Motor neuron (in vitro differentiated cells): ENCODE measurements around the gene SPRYD3. TPM values are rescaled to one million over a fixed set of nuclear protein-coding genes. Genes with fewer than 3 reads are reported as not detected.

Source experiments
- ATAC-seq, 8 experiments: fragments of 200-7000 bp; cut with Tn5 transposase; replicated peaks in 6 of 8; 2 replicates each; pipeline ENCODE4 v1.8.0; 2021; ENCODE audit warnings: mild to moderate bottlenecking in 8 of 8, moderate library complexity in 8 of 8
- H3K27ac ChIP-seq, 2 donors: fragments of 250-450 bp; sonication (Bioruptor Pico); 2 replicates each; pipeline ENCODE4 v1.9.0; 2021; ENCODE audit warnings: antibody characterized with exemption in 2 of 2, mild to moderate bottlenecking in 2 of 2, moderate library complexity in 1 of 2
- H3K4me1 ChIP-seq, 2 donors: fragments of 250-450 bp; sonication (Bioruptor Pico); replicated peaks in 1 of 2; 2 replicates each; pipeline ENCODE4 v1.6.1; 2021; ENCODE audit warnings: antibody characterized with exemption in 2 of 2, mild to moderate bottlenecking in 2 of 2, moderate library complexity in 1 of 2
- H3K4me3 ChIP-seq, 5 donors: fragments of 250-450 bp; sonication (Bioruptor Pico); 2 replicates each; pipeline ENCODE4 v1.9.0; 2021; ENCODE audit warnings: antibody characterized with exemption in 5 of 5, mild to moderate bottlenecking in 5 of 5, moderate library complexity in 4 of 5
- WGBS, 10 experiments: fragments of 450-650 bp; shearing (Covaris generic); methylation state at CpG; one replicate each; pipeline ENCODE4 v1.0.0; 2022; 5-methylcytosine and 5-hydroxymethylcytosine counted together
- in situ Hi-C, 9 experiments: fragments of 400-800 bp; cut with MboI; loops; one replicate each; pipeline ENCODE4 v1.15.0; 2021; ENCODE audit warnings: low sequenced_read_pairs in 9 of 9, low pct_unique_long_range_greater_than_20kb in 2 of 9; ENCODE audit not compliant: unreplicated experiment in 9 of 9
- total RNA-seq, 8 experiments: library from RNA; unstranded; fragments of 300-600 nt; gene quantifications; 2 replicates each; pipeline versions ENCODE4 v1.2.3 to v1.2.4, GENCODE V29; 2022

The SPRYD3 gene
- total RNA-seq, 8 experiments from 2014 or later, result 10.8 to 40.1 (median 17.9) TPM

DNA sequence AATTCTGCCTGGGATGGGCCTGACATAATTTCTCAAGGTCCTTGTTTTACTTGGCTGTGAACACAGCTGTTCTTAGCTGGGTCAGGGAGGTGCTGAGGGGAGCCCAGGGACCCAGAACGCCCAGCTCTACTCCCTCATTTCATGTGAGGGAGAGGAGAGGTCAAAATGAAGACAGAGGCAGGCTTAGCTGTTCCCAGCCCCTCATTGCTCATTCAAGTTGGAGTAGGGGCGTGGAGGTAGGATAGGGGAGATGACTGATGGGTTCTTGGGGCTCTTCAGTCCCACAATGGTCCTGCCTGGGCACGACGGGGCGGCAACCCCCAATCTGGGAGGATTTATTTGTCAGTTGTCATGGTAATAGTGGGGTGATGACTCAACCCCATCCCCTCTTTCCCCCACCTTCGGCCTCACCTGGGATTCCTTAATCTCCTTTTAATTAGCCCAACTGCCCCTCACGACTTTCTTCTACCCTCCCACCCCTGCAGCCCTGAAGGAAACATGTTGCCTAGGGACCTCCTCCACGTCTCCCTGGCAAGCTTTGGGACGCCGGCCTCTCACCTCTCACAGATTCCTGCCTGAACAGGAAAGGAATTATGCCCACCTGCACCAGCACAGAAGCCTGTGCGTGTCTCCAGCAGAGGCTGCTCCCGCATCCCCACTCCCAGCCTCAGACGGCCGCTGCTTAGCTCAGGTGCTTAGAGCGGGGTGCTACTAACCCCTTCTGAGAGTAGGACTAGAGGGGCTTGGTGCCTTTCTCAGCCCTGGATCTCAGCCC is 10.2 kb downstream of the SPRYD3 start:
- 17 to 100% (median 54%) methylated on average over 1 to 5 of the region's 15 CpGs; no CpG with 5 or more reads in 4 of the 10 experiments for WGBS, 10 experiments
- peaks cover 0 to 5% of the 10 kb centered on the region in 2 donors for H3K4me1 ChIP-seq
- H3K4me3 ChIP-seq, result no peak overlapping the region
- ATAC-seq, result no peak
- no peak overlapping the region for H3K27ac ChIP-seq
- in situ Hi-C loops, result no loop called here

DNA sequence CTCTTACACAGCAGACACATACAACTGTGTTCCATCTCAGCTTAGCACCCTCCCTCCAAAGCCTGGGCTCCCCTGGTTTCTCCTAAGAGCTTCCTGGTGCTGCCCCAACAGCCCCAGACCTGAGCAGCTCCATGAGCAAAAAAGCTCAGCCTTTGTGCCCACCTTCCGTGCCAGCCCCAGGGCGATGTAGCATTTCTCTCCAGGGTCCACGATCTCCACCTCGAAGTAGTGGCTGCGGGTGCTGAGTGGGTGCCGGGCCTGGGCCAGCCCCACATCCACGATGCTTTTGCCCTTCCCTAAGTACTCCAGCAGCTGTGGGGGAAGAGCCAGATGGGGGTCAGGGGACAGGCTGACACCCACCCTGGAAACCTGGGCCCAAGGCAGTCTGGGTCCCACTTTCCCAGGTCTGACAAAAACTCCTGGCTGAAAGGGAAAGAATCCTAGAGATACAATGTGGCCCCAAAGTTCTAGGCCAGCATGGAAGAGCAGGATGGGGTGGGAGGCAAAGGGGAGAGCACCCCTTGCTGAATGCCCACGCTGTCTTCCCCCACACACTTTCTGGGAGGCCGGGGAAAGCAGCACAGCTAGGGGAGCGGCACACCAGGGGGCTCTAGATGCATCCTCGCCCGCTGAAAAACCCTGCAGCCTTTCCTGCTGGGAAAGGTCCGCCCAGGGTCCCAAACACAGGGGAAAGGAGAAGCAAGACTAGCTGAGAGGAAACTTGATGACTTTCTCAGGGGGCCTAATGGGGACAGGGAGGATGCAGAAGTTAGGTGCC is 11.0 kb downstream of the SPRYD3 start:
- no peak for ATAC-seq
- no peak overlapping the region for H3K27ac ChIP-seq
- in situ Hi-C loops, result no loop called here

DNA sequence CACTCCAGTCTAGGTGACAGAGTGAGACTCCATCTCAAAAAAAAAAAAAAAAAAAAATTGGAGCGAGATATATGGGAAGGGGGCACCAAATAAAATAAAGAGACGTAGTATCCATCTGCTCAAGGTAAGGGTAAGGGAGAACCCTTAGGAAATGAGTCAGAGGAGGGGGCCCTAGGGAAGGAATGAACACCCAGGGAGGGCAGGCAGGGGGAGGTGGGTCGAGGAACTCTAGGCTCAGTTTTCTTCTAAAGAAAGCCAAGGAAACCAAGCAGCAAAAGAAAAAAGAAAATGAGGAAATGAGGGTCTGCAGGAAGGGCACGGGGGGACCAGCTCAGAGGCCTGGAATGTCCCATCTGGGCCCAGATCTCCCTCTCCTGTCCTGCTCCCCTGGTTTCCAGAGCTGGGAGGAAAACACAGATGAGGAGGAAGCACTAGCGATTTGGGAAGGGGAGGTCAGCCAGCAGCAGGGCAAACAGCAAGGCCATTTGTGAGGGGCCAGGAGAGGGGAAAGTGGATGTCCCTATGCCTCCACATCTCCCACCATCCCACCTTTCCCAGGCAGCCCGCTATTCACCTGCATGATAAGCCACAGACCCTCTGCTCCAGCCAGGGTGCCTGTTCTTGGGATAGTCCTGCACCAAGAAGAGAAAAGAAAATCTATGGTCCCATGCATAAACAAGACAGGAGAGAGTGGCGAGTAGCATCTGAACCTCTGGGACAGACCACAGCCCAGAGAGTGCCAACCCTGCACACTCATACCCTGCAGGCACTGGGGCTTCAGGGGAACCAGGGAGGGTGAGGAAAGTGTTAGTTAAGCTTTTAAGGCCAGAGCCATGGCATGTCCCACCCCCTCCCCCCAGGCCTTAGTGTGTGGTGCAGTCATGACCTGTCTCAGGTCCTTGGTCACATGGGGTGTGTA is 11.9 kb downstream of the SPRYD3 start:
- peaks cover 0 to 1% of the 10 kb centered on the region in 2 donors for H3K4me1 ChIP-seq
- WGBS, 10 experiments, result 27 to 100% (median 82%) methylated on average over 1 to 3 of the region's 7 CpGs; no CpG with 5 or more reads in 2 of the 10 experiments
- H3K4me3 ChIP-seq, result no peak overlapping the region
- in situ Hi-C loops, result no loop called here
- ATAC-seq, result no peak
- H3K27ac ChIP-seq, result no peak overlapping the region

More for the DNA sequence above, 11.0 kb downstream of the SPRYD3 start:
- peaks cover 0 to 5% of the 10 kb centered on the region in 2 donors for H3K4me1 ChIP-seq
- no peak overlapping the region for H3K4me3 ChIP-seq
- 42 to 100% (median 78%) methylated on average over 1 to 10 of the region's 13 CpGs; no CpG with 5 or more reads in 6 of the 10 experiments for WGBS, 10 experiments

DNA sequence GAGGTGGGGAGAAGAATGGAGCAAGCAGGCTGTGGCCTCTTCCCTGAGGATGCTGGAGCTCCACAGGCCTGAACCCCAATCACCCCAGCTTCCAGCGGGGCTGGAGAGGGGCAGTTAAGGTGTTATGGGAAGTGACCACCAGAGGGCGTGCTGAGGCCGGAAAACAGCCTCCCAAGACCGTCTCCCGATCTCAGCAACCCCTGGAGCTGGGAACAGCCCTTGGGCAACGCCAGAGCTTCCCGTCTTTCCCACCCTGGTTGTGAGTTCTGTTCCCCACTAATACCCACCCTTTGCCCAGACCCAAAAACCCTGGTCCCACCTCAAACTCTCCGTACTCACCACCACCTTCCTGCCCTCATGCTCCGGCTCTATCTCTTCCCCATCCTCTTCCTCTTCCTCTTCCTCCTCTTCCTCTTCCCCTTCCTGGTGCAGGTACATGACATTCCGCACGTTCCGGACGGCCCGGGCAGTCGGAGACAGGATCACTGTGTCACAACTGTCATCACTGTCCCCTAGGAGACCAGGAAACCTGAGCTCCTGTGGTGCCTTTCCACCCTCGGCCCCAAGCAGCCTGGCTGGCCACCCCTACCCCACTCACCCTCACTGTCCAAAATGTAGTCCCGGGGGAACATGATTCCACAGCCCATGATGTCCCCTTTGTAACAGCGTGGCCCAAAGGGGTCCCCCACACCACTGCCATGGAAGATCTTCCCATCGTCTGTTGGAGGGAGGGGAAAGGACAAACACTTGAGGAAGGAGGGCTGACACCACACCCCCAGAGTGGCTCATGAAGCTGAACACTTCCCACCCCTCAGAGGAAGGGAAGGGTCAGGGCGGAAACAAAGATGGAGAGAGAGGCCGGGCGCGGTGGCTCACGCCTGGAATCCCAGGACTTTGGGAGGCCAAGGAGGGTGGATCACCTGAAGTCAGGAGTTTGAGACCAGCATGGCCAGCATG is 12.9 kb downstream of the SPRYD3 start:
- in situ Hi-C loops, result no loop called here
- 6 to 100% (median 63%) methylated on average over 1 to 14 of the region's 24 CpGs; no CpG with 5 or more reads in 1 of the 10 experiments for WGBS, 10 experiments
- H3K4me1 ChIP-seq, result no peaks in the 10 kb centered on the region
- H3K27ac ChIP-seq, result no peak overlapping the region
- no peak overlapping the region for H3K4me3 ChIP-seq
- ATAC-seq, result peak; percentile 31 to 88 (median 61)

DNA sequence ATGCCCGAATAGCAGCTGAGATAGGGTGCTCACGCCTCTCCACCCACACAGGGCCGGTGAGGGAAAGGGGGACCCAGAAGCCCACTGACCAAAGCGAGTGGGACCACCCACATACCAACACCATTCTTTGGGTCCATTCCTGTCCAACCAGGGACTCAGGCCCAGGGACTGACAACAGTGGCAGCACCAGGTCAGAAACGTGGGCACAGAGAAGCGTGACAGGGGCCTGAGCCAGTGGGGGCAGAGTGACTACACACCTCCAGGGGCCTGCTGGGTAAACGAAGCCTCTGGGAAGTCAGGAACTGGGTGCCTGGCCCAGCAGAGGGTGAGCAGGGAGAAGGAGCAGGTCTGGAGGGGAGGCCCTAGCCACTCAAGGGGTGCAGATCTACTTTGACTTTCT is 13.7 kb downstream of the SPRYD3 start:
- in situ Hi-C loops, result no loop called here
- no peak overlapping the region for H3K4me3 ChIP-seq
- 60 to 100% (median 70%) methylated on average over 1 to 2 of the region's 7 CpGs; no CpG with 5 or more reads in 5 of the 10 experiments for WGBS, 10 experiments
- no peaks in the 10 kb centered on the region for H3K4me1 ChIP-seq
- no peak overlapping the region for H3K27ac ChIP-seq
- no peak for ATAC-seq

DNA sequence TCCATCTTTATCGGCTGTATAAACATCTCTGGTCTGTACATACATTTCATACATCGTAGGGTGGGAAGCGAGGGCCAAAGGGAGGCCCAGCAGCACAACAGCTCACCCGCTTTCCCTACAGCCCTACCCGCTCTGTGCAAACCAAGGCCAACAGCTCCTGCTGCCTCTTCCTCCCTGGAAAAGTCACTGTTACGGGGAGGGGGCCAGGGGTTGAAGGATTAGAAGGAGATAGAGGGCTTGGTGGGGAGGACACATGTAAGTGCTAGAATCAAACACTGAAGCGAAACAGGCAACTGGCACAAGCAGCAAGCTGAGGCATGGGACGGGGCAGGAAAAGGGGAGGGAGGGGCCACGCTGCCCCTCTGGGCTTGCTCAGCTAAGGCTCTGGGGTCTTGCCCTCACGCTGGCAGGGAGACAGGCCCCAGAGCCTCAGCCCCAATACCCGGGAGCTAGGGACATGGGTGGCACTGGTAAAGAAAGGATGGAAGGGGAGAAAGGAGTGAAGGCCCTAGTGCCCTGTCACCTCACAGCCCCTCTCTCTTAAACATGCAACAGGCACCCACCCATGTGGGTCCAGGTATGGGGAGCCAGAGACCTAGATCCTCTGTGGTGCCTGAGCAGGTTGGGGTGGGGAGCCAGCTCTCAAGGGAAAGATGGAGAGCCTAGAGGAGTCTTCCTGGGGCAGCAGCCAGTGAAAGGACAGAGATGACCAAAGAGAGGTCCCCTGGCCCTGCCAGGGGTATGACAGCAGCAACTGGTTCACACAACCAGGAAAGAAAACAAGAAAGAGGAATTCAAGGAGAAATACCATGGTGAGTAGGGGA is 14.4 kb downstream of the SPRYD3 start:
- WGBS, 10 experiments, result 60 to 100% (median 89%) methylated on average over 1 to 5 of the region's 11 CpGs; no CpG with 5 or more reads in 5 of the 10 experiments
- in situ Hi-C loops, result no loop called here
- no peak overlapping the region for H3K27ac ChIP-seq
- ATAC-seq, result no peak
- H3K4me3 ChIP-seq, result no peak overlapping the region
- no peaks in the 10 kb centered on the region for H3K4me1 ChIP-seq

DNA sequence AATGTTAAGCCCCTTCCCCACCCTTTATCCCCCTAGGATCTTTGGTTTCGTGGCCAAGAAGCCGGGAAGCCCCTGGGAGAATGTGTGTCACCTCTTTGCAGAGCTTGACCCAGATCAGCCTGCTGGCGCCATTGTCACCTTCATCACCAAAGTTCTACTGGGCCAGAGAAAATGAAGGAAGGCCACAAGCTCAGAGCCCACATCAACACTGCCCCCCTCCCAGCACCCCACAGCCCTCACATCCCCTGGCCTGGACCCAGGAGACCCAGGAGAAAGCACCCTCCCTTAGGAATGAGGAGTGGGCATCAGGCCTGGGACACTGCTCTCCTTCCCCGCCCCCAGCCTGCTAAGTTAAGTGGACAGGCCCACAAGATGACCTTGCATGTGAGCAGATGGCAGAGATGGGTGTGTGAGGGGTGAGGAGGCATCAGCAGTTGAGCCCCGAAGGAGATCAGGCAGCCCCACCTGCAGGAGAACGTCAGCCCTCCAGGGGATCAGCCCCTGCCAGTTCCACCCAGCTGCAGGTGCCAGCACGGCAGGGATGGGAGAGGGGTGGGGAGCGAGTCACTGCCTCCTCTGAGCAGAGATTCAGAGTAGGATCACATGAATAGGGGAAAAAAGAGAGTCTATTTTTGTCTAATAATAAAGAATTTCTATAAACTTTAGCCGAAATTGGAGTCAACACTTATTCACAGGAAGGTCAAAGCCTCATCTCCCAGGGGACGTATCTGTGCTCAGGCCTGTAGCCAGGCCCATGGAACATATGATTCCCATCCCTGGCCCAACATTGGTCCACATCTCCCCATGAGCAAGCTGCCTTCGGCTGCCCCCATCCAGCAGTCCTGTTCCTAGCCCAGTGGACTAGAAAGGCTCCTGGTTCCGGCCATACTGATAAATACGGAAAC is 15.2 kb downstream of the SPRYD3 start:
- ATAC-seq, result peak in 7 of 8 experiments; percentile 1 to 33 (median 17)
- no peaks in the 10 kb centered on the region for H3K4me1 ChIP-seq
- no peak overlapping the region for H3K27ac ChIP-seq
- H3K4me3 ChIP-seq, result no peak overlapping the region
- in situ Hi-C loops, result no loop called here
- 20 to 100% (median 83%) methylated on average over 1 to 3 of the region's 13 CpGs; no CpG with 5 or more reads in 3 of the 10 experiments for WGBS, 10 experiments

DNA sequence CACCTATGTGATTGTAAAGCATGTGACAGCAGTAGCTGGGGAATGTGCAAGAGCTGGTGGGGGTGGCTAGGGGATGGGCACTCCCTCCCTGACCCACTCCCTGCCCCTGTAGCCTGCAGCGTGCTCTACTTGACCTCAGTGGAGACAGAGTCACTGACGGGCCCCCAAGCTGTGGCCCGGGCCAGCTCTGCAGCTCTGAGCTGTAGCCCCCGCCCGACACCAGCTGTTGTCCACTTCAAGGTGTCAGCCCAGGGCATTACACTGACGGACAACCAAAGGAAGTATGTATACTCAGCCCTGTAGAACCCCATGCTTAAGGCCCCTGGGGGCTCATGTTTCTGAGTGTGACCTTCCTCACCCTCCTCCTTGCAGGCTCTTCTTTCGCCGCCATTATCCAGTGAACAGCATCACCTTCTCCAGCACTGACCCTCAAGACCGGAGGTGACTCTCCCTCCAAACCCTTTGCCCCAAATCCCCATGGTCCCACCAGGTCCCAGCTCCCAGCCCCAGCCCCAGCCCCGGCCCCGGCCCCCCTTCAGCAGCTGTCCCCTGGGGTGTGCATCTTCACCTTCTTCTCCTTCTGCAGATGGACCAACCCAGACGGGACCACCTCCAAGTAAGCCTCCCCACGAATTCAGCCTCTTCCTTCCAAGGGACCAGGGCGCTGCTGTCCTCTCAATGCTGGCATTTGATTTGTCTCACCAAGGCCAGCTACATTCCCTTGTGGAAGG is 16.0 kb downstream of the SPRYD3 start:
- Histone ChIP-seq H3K4me1 (no peaks in the 10 kb centered on the region), H3K27ac (no peak overlapping the region), H3K4me3 (no peak overlapping the region)
- ATAC-seq, result peak in 4 of 8 experiments; percentile 2 to 18 (median 8)
- in situ Hi-C loops, result no loop called here
- WGBS, 10 experiments, result 68 to 80% (median 80%) methylated on average over 1 to 5 of the region's 14 CpGs; no CpG with 5 or more reads in 7 of the 10 experiments

DNA sequence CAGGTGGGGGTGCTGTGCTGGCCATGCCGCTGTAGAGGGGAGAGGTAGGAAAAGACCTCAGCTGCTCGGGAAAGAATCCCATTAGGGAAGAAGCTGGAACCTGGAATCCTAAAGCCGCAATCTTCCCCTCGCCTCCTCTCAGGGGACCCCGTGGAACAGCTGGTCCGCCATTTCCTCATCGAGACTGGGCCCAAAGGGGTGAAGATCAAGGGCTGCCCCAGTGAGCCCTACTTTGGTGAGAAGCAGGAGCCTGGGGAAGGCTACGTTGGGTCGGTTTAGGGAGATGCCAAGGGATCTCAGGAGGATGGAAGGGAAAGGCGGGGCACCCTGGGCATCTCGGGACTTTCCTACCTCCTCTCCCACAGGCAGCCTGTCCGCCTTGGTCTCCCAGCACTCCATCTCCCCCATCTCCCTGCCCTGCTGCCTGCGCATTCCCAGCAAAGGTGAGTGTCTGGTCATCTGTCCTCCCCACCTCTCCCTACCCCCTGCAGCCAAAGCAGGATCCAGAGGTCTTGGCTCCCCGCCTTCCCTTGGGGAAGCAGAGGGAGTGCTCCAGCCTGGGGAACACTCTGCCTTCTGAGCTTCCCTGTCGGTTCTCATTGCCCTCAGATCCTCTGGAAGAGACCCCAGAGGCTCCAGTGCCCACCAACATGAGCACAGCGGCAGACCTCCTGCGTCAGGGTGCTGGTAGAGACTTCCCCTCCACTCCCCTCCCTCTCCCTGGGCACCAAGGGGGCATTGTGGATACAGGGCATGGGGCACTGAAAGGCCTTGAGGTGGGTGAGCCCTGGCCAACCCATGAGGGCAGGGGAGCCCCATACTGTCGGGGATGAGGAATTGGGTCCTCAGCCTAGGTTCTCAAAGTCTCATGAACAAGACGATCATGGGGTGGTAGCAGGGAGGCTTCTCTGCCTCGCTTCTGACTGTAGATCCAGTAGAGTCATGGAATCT is 16.9 kb downstream of the SPRYD3 start:
- Histone ChIP-seq H3K4me1 (no peaks in the 10 kb centered on the region), H3K4me3 (no peak overlapping the region), H3K27ac (no peak overlapping the region)
- in situ Hi-C loops, result no loop called here
- ATAC-seq, result no peak
- 75 to 100% (median 100%) methylated on average over 1 to 4 of the region's 20 CpGs; no CpG with 5 or more reads in 5 of the 10 experiments for WGBS, 10 experiments
